Cardiac fibroblast (primary cell): Measurements from ENCODE around the gene TMTC4.

Source experiments
- DNase-seq, 2 donors: peaks; one replicate each; pipeline versions ENCODE4 v3.0.0 to v3.0.0-alpha.2; 2010; ENCODE audit warnings: low read depth in 2 of 2
- H3K4me3 ChIP-seq, 2 donors: replicated peaks in 1 of 2; 1 replicate in 1 of 2; 2 replicates in 1 of 2; pipeline ENCODE4 v1.5.1; 2011; ENCODE audit warnings: low read depth in 2 of 2, low read length in 2 of 2, mild to moderate bottlenecking in 2 of 2, moderate library complexity in 1 of 2
- TF ChIP-seq, protein P1 (sequence below): IDR thresholded peaks from one replicate; pipeline ENCODE4 v1.5.1; 2011; ENCODE audit warnings: low read depth, mild to moderate bottlenecking, low read length, inconsistent platforms

The TMTC4 gene

DNA sequence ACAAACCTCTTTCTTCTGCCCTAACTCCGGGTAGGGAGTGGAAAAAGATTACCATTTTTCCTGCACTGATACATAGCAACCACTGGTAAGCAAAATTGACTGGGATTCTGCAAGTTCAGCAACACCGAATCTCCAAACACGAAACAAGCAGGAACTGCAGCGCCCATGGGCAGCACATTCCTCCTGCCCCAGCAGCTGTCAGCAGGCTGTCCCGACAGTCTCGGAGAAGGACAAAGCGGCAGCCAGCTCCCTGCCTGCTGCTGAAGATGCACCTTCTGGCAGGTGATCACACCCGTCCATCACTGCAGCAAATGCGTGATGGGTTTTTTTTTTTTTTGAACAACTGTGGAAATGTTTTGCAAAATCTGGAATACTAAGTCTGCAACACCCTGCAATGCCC lies 6.7 kb downstream of the TMTC4 start:
- H3K4me3 ChIP-seq = no peak overlapping the region
- DNase-seq = no peak
- TF ChIP-seq, protein P1, sequence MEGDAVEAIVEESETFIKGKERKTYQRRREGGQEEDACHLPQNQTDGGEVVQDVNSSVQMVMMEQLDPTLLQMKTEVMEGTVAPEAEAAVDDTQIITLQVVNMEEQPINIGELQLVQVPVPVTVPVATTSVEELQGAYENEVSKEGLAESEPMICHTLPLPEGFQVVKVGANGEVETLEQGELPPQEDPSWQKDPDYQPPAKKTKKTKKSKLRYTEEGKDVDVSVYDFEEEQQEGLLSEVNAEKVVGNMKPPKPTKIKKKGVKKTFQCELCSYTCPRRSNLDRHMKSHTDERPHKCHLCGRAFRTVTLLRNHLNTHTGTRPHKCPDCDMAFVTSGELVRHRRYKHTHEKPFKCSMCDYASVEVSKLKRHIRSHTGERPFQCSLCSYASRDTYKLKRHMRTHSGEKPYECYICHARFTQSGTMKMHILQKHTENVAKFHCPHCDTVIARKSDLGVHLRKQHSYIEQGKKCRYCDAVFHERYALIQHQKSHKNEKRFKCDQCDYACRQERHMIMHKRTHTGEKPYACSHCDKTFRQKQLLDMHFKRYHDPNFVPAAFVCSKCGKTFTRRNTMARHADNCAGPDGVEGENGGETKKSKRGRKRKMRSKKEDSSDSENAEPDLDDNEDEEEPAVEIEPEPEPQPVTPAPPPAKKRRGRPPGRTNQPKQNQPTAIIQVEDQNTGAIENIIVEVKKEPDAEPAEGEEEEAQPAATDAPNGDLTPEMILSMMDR = no peak

DNA sequence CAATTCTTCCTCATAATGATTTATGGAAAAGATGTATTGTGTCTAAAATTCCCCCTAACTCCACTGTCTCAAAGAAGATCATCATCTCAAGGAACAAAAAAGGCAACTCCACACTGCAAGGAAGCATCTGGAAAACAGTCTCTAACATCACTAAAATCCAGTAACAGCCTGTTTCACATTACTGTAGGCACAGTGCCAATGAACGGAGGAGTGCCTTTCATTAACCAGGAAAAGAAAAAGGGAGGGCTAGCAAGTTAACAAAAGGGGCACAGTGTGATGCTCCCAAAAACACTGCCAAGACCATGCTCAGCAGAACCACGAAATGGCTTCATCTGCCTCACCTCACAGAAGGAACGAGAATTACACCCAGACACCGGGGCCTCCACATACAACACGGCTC lies 8.5 kb downstream of the TMTC4 start:
- H3K4me3 ChIP-seq = no peak overlapping the region
- TF ChIP-seq, protein P1 = no peak
- peak; percentile 14 to 27 for DNase-seq

DNA sequence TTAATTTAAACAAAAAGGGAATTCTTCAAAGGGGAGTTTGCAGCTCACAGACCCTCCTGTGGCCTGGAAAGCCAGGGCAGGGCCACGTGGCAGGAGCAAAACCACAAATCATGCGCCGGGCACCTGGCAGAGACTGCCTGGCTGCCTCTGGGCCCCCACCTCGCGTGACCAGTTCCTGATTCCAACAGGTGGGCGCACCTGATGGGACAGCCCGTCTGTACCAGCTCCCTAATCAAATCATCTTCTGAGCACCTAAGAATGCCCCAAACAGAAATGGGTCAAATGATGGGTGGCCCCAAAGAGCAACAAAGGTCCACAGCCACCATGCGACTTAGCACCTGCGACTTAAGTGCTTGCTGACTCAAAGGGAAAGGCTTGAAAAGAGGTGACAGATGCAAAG lies 9.2 kb downstream of the TMTC4 start:
- no peak for DNase-seq
- TF ChIP-seq, protein P1 = no peak
- H3K4me3 ChIP-seq = no peak overlapping the region

DNA sequence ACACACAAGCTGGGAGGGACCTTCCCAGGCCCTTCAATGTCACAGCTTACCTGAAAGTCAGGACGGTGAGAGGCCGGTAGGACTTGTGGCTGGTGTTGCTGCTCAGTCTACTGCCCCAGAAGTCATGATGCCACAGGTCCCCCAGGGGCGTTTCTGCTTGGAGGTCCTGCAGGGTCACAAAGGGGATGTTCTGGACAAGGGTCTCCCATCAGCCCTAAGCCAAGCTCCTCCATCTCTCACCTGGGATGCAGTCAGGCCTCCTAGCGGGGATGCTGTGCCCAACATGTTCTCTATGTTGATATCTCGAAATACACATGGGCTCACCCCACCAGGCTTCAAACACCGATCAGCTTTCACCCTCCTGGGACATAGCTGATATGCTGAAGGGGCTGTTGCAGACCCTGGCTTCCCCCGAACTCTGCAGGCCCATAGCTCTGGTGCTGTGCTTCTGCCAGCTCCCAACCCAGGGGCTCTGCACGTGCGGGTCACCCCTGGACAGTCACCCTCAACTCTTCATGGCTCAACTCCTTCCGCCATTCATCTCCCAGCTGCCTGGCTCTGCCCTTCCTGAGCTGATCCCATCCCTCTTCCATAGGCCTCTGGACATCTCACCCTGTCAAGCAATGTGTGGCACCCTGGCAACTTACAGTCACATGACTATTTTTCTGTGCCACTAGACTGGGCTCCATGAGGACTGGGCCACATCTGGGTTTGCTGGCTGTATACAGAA lies 10.3 kb downstream of the TMTC4 start:
- H3K4me3 ChIP-seq = no peak overlapping the region
- TF ChIP-seq, protein P1 = no peak
- no peak for DNase-seq

DNA sequence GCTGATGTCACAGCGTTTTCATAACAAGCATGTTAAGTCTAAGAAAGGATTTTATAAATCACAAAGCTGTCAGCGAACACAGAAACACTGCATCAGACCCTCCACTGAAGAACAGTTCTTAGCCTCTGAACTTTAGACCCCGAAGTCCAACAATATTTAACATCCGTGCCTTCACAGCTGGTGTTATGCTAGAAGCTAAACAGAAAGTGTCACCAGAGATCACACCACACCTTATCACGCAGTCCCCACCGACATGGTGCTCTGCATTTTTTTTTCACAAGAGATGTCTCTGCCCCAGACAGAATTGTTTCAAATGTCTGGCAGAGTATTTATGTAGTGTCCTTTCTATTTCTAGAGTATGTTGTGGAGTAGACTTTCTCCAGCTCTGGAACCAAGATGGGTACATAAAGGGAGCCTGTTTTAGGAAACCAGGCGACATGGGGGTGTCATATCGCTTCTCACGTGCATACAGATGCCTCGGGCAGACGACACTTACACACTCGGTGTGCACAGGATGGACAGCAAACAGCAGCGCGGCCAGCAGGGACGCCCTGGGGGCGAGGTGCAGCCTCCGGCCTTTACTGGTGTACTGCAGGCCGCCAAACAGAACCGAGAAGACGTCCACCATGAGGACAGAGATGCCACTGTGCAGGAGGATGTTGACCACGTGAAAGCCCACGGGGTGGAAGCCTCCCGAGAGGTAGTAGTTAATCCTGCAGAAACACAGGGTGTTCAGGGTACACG lies 12.0 kb downstream of the TMTC4 start:
- DNase-seq = no peak
- no peak overlapping the region for H3K4me3 ChIP-seq
- TF ChIP-seq, protein P1 = no peak

DNA sequence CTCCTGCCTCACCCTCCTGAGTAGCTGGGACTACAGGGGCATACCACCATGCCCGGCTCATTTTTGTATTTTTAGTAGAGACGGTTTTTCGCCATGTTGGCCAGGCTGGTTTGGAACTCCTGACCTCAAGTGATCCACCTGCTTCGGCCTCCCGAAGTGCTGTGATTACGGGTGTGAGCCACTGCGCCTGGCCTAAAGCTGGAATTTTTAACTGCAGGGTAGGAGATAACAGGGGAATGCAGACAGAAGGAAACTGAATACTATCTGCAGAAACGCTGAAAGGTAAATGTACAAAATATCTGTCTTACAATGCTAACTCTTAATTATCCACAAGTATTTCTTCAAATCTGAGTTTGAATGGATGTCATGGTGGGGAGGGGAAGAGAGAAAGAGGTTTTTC lies 13.8 kb downstream of the TMTC4 start:
- no peak for DNase-seq
- H3K4me3 ChIP-seq = no peak overlapping the region
- TF ChIP-seq, protein P1 = no peak

DNA sequence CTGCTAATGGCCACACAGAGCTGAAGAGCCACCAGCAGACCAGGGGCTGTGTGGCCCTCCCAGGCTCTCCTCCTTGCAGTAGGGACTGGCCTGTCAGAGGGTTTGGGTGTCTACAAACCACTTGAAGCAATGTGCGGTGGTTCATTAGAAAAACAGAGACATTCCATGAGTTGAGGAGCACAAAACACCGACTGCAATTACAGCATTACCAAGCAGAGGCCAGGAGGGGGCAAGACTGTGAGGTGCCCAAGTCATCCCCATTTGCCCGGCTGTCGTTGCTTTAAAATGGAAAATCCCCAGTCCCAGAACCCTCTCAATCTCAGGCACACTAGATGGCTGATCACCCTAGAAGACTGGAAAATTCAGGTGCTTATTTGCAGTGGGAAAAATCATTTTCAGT lies 15.0 kb downstream of the TMTC4 start:
- DNase-seq = no peak
- TF ChIP-seq, protein P1 = no peak
- H3K4me3 ChIP-seq = no peak overlapping the region
